GM23338 (cell line): ENCODE measurements around the gene PNPLA2. TPM values are rescaled to one million over a fixed set of nuclear protein-coding genes. Genes with fewer than 3 reads are reported as not detected.

ENCODE experiments used
- ATAC-seq: fragments of 200-7000 bp; cut with Tn5 transposase; 3 replicates; pipeline ENCODE4 v1.9.1; 2020
- DNase-seq: peaks from one replicate; pipeline ENCODE4 v3.0.0-alpha.2; 2015; ENCODE audit warnings: low spot score
- H2AFZ ChIP-seq: fragments of 200-600 bp; sonication (generic); 2 replicates; pipeline ENCODE4 v1.8.0; 2016; ENCODE audit warnings: antibody characterized with exemption, mild to moderate bottlenecking, moderate library complexity
- H3F3A ChIP-seq: fragments of 200-600 bp; sonication (generic); replicated peaks from 2 replicates; pipeline ENCODE4 v1.8.0; 2017; ENCODE audit warnings: antibody characterized with exemption, mixed run types, low read depth
- H3K27ac ChIP-seq: fragments of 200-600 bp; sonication (generic); 2 replicates; pipeline ENCODE4 v1.6.1; 2016; ENCODE audit warnings: low read depth
- H3K27me3 ChIP-seq: fragments of 200-600 bp; sonication (generic); 2 replicates; pipeline ENCODE4 v1.8.0; 2016; ENCODE audit warnings: mild to moderate bottlenecking, mixed run types, moderate library complexity; ENCODE audit not compliant: insufficient read depth
- H3K36me3 ChIP-seq: fragments of 200-600 bp; sonication (generic); 2 replicates; pipeline ENCODE4 v1.8.0; 2016; ENCODE audit warnings: mild to moderate bottlenecking; ENCODE audit not compliant: insufficient read depth
- H3K4me1 ChIP-seq: fragments of 200-600 bp; sonication (generic); 2 replicates; pipeline ENCODE4 v1.8.0; 2016; ENCODE audit warnings: mild to moderate bottlenecking, moderate library complexity; ENCODE audit not compliant: insufficient read depth
- H3K4me2 ChIP-seq: fragments of 200-600 bp; sonication (generic); 2 replicates; pipeline ENCODE4 v1.7.1; 2017; ENCODE audit warnings: mixed run types
- H3K4me3 ChIP-seq: fragments of 200-600 bp; sonication (generic); 2 replicates; pipeline ENCODE4 v1.6.1; 2016; ENCODE audit warnings: mixed run types
- H3K79me2 ChIP-seq: fragments of 200-600 bp; sonication (generic); replicated peaks from 2 replicates; pipeline ENCODE4 v1.8.0; 2017; ENCODE audit warnings: mild to moderate bottlenecking; ENCODE audit not compliant: insufficient read depth
- H3K9me2 ChIP-seq: fragments of 200-600 bp; sonication (generic); 2 replicates; pipeline ENCODE4 v1.8.0; 2017; ENCODE audit not compliant: insufficient read depth
- H4K20me1 ChIP-seq: fragments of 200-600 bp; sonication (generic); replicated peaks from 2 replicates; pipeline ENCODE4 v1.8.0; 2017; ENCODE audit warnings: mild to moderate bottlenecking; ENCODE audit not compliant: insufficient read depth
- H3K27ac Mint-ChIP-seq: 2 replicates; pipeline ENCODE4 v1.8.0; 2020; ENCODE audit warnings: inconsistent platforms, mild to moderate bottlenecking, moderate library complexity, mixed read lengths
- H3K27me3 Mint-ChIP-seq: 3 replicates; pipeline ENCODE4 v1.8.0; 2022; ENCODE audit warnings: low read depth, mild to moderate bottlenecking, moderate library complexity, mixed read lengths, inconsistent platforms; ENCODE audit not compliant: insufficient read depth, poor library complexity
- H3K36me3 Mint-ChIP-seq: 3 replicates; pipeline ENCODE4 v1.8.0; 2021; ENCODE audit warnings: low read depth, mild to moderate bottlenecking, inconsistent platforms, moderate library complexity, mixed read lengths
- H3K4me1 Mint-ChIP-seq: 3 replicates; pipeline ENCODE4 v1.8.0; 2020; ENCODE audit warnings: mild to moderate bottlenecking, inconsistent platforms, mixed read lengths
- H3K4me3 Mint-ChIP-seq: 3 replicates; pipeline ENCODE4 v1.8.0; 2021; ENCODE audit warnings: moderate library complexity, mild to moderate bottlenecking, inconsistent platforms, mixed read lengths
- H3K9me3 Mint-ChIP-seq: 3 replicates; pipeline ENCODE4 v1.8.0; 2020; ENCODE audit warnings: moderate library complexity, mild to moderate bottlenecking, inconsistent platforms, mixed read lengths
- CREB1 ChIP-seq: fragments of 250-450 bp; sonication (Bioruptor Pico); IDR thresholded peaks from 2 replicates; pipeline ENCODE4 v1.5.0; 2020; ENCODE audit warnings: low read depth, mild to moderate bottlenecking, moderate library complexity
- ETS1 ChIP-seq: IDR thresholded peaks from 2 replicates; pipeline ENCODE4 v1.6.1; 2016; ENCODE audit warnings: antibody characterized with exemption
- EZH2 ChIP-seq: fragments of 200-600 bp; sonication (generic); IDR thresholded peaks from one replicate; pipeline ENCODE4 v1.8.0; 2017; ENCODE audit warnings: antibody characterized with exemption, mild to moderate bottlenecking, low read depth; ENCODE audit not compliant: unreplicated experiment
- EZH2phosphoT487 ChIP-seq: fragments of 200-600 bp; sonication (generic); IDR thresholded peaks from one replicate; pipeline ENCODE4 v1.8.1; 2018; ENCODE audit warnings: antibody characterized with exemption; ENCODE audit not compliant: unreplicated experiment
- JUNB ChIP-seq: IDR thresholded peaks from one replicate; pipeline ENCODE4 v1.6.1; 2016; ENCODE audit warnings: antibody characterized with exemption; ENCODE audit not compliant: unreplicated experiment
- NANOG ChIP-seq: IDR thresholded peaks from 2 replicates; pipeline ENCODE4 v1.6.1; 2016; ENCODE audit warnings: antibody characterized with exemption, borderline replicate concordance
- POLR2AphosphoS5 ChIP-seq: IDR thresholded peaks from 2 replicates; pipeline ENCODE4 v1.6.1; 2016; ENCODE audit warnings: antibody characterized with exemption, low read depth
- REST ChIP-seq: IDR thresholded peaks from one replicate; pipeline ENCODE4 v1.6.1; 2018; ENCODE audit warnings: antibody characterized with exemption; ENCODE audit not compliant: unreplicated experiment
- STAT1 ChIP-seq: IDR thresholded peaks from one replicate; pipeline ENCODE4 v1.6.1; 2016; ENCODE audit warnings: antibody characterized with exemption; ENCODE audit not compliant: unreplicated experiment
- ZNF114 ChIP-seq: fragments of 250-450 bp; sonication (Bioruptor Pico); IDR thresholded peaks from 2 replicates; pipeline ENCODE4 v1.5.0; 2020; ENCODE audit warnings: mild to moderate bottlenecking, moderate library complexity
- ZNF331 ChIP-seq: fragments of 250-450 bp; sonication (Bioruptor Pico); IDR thresholded peaks from 2 replicates; pipeline ENCODE4 v1.5.0; 2020; ENCODE audit warnings: low read depth, mild to moderate bottlenecking, moderate library complexity
- ZNF462 ChIP-seq: fragments of 250-450 bp; sonication (Bioruptor Pico); IDR thresholded peaks from 2 replicates; pipeline ENCODE4 v1.5.0; 2020; ENCODE audit warnings: mild to moderate bottlenecking, moderate library complexity
- polyA plus RNA-seq: library from polyadenylated mRNA; unstranded; fragments of >200 nt; fragmentation: Nextera tagmentation; extraction: Ambion mirVana; gene quantifications from 2 replicates; pipeline ENCODE4 v1.2.1, GENCODE V29; 2016
- total RNA-seq: library from RNA; depleted of rRNA; stranded (reverse); fragments of >200 nt; shearing (Covaris generic); gene quantifications from 2 replicates; pipeline ENCODE4 v1.2.3, GENCODE V29; 2014
- TF ChIP-seq, protein P1 (sequence below), 2 experiments: fragments of 200-600 bp in 1 of 2; sonication (generic) in 1 of 2; conservative IDR thresholded peaks; 2 replicates each; pipeline versions ENCODE4 v1.5.1 to v1.6.1; 2016 to 2017; ENCODE audit warnings: antibody characterized with exemption in 2 of 2, low read depth in 2 of 2, mild to moderate bottlenecking in 2 of 2, moderate library complexity in 1 of 2

Gene PNPLA2
- total and polyA plus RNA-seq, 2 experiments from 2014 or later: 31.1 to 45.6 TPM

DNA sequence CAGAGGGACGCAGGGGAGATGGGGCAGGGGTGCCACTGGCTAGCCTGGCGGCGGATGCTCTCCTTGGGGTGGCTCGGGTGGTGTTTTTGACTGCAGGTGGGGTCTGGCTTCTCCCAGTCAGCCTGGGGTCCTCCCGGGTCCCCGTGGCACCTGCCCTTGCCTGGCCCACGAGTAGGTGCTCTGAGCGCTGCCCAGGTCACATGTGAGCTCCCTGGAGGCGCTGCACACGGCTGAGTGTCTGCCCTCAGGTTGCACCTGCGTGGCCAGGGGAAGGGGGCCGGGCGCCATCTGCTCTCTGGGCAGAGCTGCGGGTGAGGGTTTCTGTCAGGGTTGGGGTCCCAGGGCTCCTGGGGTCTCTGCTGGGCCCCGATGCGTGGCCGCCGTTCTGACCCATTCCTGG is 29.2 kb downstream of the PNPLA2 start:
- ATAC-seq: no peak
- H3K4me1 Mint-ChIP-seq: peaks cover 28% of the 10 kb centered on the region
- 0 out of 2 replicates have a peak, but pooled peaks cover 3% of the 10 kb centered on the region for H3K79me2 ChIP-seq

More for the DNA sequence above, 29.2 kb downstream of the PNPLA2 start:
- Histone ChIP-seq H3K27me3 (no peaks in the 10 kb centered on the region), H3K27ac (no peak overlapping the region), H4K20me1 (peaks cover 17% of the 10 kb centered on the region), H3K4me1 (peaks cover 31% of the 10 kb centered on the region), H2AFZ (no peak overlapping the region), H3K36me3 (no peaks in the 10 kb centered on the region), H3F3A (0 out of 2 replicates have a peak, but pooled peaks cover 5% of the 10 kb centered on the region), H3K4me2 (no peak overlapping the region), H3K9me2 (no peaks in the 10 kb centered on the region), H3K4me3 (no peak overlapping the region)
- Mint-ChIP-seq H3K27ac (no peak overlapping the region), H3K27me3 (peaks cover 20% of the 10 kb centered on the region), H3K4me3 (no peak overlapping the region), H3K9me3 (no peaks in the 10 kb centered on the region), H3K36me3 (no peaks in the 10 kb centered on the region)
- no peak for DNase-seq
- no peak for TF ChIP-seq ZNF462 (CRISPR knock-in tag)
- TF ChIP-seq, protein P1, sequence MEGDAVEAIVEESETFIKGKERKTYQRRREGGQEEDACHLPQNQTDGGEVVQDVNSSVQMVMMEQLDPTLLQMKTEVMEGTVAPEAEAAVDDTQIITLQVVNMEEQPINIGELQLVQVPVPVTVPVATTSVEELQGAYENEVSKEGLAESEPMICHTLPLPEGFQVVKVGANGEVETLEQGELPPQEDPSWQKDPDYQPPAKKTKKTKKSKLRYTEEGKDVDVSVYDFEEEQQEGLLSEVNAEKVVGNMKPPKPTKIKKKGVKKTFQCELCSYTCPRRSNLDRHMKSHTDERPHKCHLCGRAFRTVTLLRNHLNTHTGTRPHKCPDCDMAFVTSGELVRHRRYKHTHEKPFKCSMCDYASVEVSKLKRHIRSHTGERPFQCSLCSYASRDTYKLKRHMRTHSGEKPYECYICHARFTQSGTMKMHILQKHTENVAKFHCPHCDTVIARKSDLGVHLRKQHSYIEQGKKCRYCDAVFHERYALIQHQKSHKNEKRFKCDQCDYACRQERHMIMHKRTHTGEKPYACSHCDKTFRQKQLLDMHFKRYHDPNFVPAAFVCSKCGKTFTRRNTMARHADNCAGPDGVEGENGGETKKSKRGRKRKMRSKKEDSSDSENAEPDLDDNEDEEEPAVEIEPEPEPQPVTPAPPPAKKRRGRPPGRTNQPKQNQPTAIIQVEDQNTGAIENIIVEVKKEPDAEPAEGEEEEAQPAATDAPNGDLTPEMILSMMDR (conservative IDR thresholded peaks at IDR 0.05; ENCODE audit: low read depth in 2 of 2): no peak
- TF ChIP-seq POLR2AphosphoS5: no peak
- TF ChIP-seq EZH2phosphoT487: no peak
- no peak for TF ChIP-seq REST
- TF ChIP-seq JUNB: no peak
- no peak for TF ChIP-seq NANOG
- no peak for TF ChIP-seq ZNF114 (CRISPR knock-in tag)
- no peak for TF ChIP-seq STAT1
- no peak for TF ChIP-seq CREB1 (CRISPR knock-in tag)
- no peak for TF ChIP-seq ETS1
- TF ChIP-seq ZNF331: no peak
- TF ChIP-seq EZH2: no peak
